ENCODE data around the gene TBATA.

- TF ChIP-seq, protein P1, sequence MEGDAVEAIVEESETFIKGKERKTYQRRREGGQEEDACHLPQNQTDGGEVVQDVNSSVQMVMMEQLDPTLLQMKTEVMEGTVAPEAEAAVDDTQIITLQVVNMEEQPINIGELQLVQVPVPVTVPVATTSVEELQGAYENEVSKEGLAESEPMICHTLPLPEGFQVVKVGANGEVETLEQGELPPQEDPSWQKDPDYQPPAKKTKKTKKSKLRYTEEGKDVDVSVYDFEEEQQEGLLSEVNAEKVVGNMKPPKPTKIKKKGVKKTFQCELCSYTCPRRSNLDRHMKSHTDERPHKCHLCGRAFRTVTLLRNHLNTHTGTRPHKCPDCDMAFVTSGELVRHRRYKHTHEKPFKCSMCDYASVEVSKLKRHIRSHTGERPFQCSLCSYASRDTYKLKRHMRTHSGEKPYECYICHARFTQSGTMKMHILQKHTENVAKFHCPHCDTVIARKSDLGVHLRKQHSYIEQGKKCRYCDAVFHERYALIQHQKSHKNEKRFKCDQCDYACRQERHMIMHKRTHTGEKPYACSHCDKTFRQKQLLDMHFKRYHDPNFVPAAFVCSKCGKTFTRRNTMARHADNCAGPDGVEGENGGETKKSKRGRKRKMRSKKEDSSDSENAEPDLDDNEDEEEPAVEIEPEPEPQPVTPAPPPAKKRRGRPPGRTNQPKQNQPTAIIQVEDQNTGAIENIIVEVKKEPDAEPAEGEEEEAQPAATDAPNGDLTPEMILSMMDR (IDR thresholded peaks at IDR 0.05) = no peak
- no peak for TF ChIP-seq POLR2A (IDR thresholded peaks at IDR 0.05)
These were observed 16.1 kb downstream of the TBATA start for GRCh38 chr10:70769121-70769520.

Measured in heart left ventricle (tissue), 13 donors.